Measurements from ENCODE around the gene EMC10.
"Not testable (repeated sequence)": the region's sequence is repeated elsewhere in the genome, so short reads cannot be mapped to it uniquely, and the experiment has no call there.

Gene EMC10

GRCh38 chr19:50453243-50453642 lies 23.1 kb upstream of the EMC10 start:
- DNase-seq: no peak

- DNase-seq: no peak
Observed at GRCh38 chr19:50455992-50456391, 20.3 kb upstream of the EMC10 start.

GRCh38 chr19:50457300-50457699 lies 19.0 kb upstream of the EMC10 start:
- no peak for DNase-seq

GRCh38 chr19:50458396-50459066 lies 17.8 kb upstream of the EMC10 start:
- no peak for DNase-seq

- no peak for DNase-seq
Observed at GRCh38 chr19:50459067-50459456, 17.2 kb upstream of the EMC10 start.

GRCh38 chr19:50459638-50460037 lies 16.7 kb upstream of the EMC10 start:
- no peak for DNase-seq

GRCh38 chr19:50460161-50460765 lies 16.0 kb upstream of the EMC10 start:
- no peak for DNase-seq

GRCh38 chr19:50461066-50461875 lies 15.0 kb upstream of the EMC10 start:
- DNase-seq: peak; percentile 5

GRCh38 chr19:50462970-50463369 lies 13.3 kb upstream of the EMC10 start:
- no peak for DNase-seq

- DNase-seq: no peak
Observed at GRCh38 chr19:50464348-50464747, 12.0 kb upstream of the EMC10 start.

- no peak for DNase-seq
Observed at GRCh38 chr19:50465000-50465399, 11.3 kb upstream of the EMC10 start.

GRCh38 chr19:50465986-50466705 lies 10.2 kb upstream of the EMC10 start:
- no peak for DNase-seq

GRCh38 chr19:50466706-50467039 lies 9.6 kb upstream of the EMC10 start:
- DNase-seq: no peak

- no peak for DNase-seq
Observed at GRCh38 chr19:50467566-50467965, 8.7 kb upstream of the EMC10 start.

GRCh38 chr19:50468818-50469217 lies 7.5 kb upstream of the EMC10 start:
- DNase-seq: no peak

- DNase-seq: not testable (repeated sequence)
Observed at GRCh38 chr19:50473336-50473735, 3.0 kb upstream of the EMC10 start.

- DNase-seq: no peak
Observed at GRCh38 chr19:50475101-50475568, 1.2 kb upstream of the EMC10 start.

GRCh38 chr19:50475736-50476223 lies 527 bp upstream of the EMC10 start:
- DNase-seq: no peak

GRCh38 chr19:50476907-50477238 lies 566 bp downstream of the EMC10 start:
- DNase-seq: no peak

- DNase-seq: no peak
Observed at GRCh38 chr19:50477751-50478515, 1.6 kb downstream of the EMC10 start.

GRCh38 chr19:50478901-50479715 lies 2.8 kb downstream of the EMC10 start:
- DNase-seq: no peak

Measured in amniotic stem cell (primary cell).